Measurements from ENCODE around the gene TMEM26. TPM values are rescaled to one million over a fixed set of nuclear protein-coding genes. Genes with fewer than 3 reads are reported as not detected.

TMEM26 gene
- total and polyA plus RNA-seq, 2 of the 8 experiments (the other 6 are each of a cell fraction or from before 2014, with no cell fraction given): 1.6 to 2.8 TPM

- no peak for DNase-seq (ENCODE audit: low read depth in 1 of 2, low spot score in 2 of 2)
- H2BK12ac ChIP-seq (ENCODE audit: low read depth, low read length): no peak overlapping the region
- no peak overlapping the region for H4K5ac ChIP-seq (ENCODE audit: insufficient read length, low read depth, low read length)
- H3K9ac ChIP-seq (replicated peaks in 1 of 4; ENCODE audit: extremely low read depth in 1 of 4, low read depth in 3 of 4, low read length in 3 of 4): no peak overlapping the region
- H3K4me1 ChIP-seq (replicated peaks in 1 of 4; ENCODE audit: control insufficient read depth in 3 of 4, insufficient read depth in 4 of 4, low read length in 3 of 4): no peaks in the 10 kb centered on the region
- no peak overlapping the region for H4K8ac ChIP-seq (ENCODE audit: extremely low read depth, insufficient read depth, low read length)
- H3K4me3 ChIP-seq (ENCODE audit: extremely low read depth in 1 of 4, insufficient read depth in 2 of 4, low read depth in 3 of 4, low read length in 4 of 4): no peak overlapping the region
- no peak overlapping the region for H2BK5ac ChIP-seq (ENCODE audit: low read depth, low read length)
- no peaks in the 10 kb centered on the region for H3K23me2 ChIP-seq (ENCODE audit: low read depth, low read length)
- H3K23ac ChIP-seq (ENCODE audit: insufficient read length): no peak overlapping the region
- no peak overlapping the region for H3K56ac ChIP-seq (replicated peaks; ENCODE audit: insufficient read length, low read depth, low read length)
- no peak overlapping the region for H2BK120ac ChIP-seq (replicated peaks; ENCODE audit: low read depth, low read length)
- H2BK15ac ChIP-seq (ENCODE audit: low read length): no peak overlapping the region
- no peak overlapping the region for H3K18ac ChIP-seq (ENCODE audit: extremely low read depth, low read length)
- H2BK20ac ChIP-seq (ENCODE audit: low read length): no peak overlapping the region
- H4K20me1 ChIP-seq (replicated peaks in 1 of 2; ENCODE audit: control insufficient read depth in 1 of 2, insufficient read depth in 2 of 2, low read length in 2 of 2): no peaks in the 10 kb centered on the region
- no peak overlapping the region for H4K91ac ChIP-seq (replicated peaks; ENCODE audit: insufficient read length, low read length)
- no peak for FAIRE-seq
- H3K27me3 ChIP-seq (replicated peaks in 1 of 4; ENCODE audit: control insufficient read depth in 3 of 4, extremely low read depth in 1 of 4, insufficient read depth in 3 of 4, low read length in 3 of 4): no peaks in the 10 kb centered on the region
- H2AFZ ChIP-seq (ENCODE audit: low read length): no peak overlapping the region
- no peaks in the 10 kb centered on the region for H3K79me1 ChIP-seq (ENCODE audit: low read depth, low read length)
- H2AK5ac ChIP-seq (ENCODE audit: low read depth, low read length): no peak overlapping the region
- CTCF ChIA-PET (ENCODE audit: partially characterized antibody): no interaction called here
- H3K14ac ChIP-seq (ENCODE audit: insufficient read length): no peak overlapping the region
- no peak overlapping the region for H3K4me2 ChIP-seq (ENCODE audit: insufficient read depth in 1 of 2, low read depth in 2 of 2, low read length in 2 of 2)
- no peak overlapping the region for H3K4ac ChIP-seq (replicated peaks; ENCODE audit: insufficient read length, low read depth, low read length)
- no peak overlapping the region for H3K27ac ChIP-seq (ENCODE audit: low read depth, low read length)
- POLR2A ChIA-PET (ENCODE audit: partially characterized antibody): no interaction called here
- no peaks in the 10 kb centered on the region for H3K36me3 ChIP-seq (ENCODE audit: control insufficient read depth in 2 of 4, insufficient read depth in 4 of 4, low read length in 3 of 4)
- no peaks in the 10 kb centered on the region for H3K79me2 ChIP-seq (ENCODE audit: control insufficient read depth in 1 of 2, insufficient read depth in 2 of 2, low read length in 2 of 2)
- H3K9me3 ChIP-seq (ENCODE audit: insufficient read depth in 2 of 2, low read depth in 1 of 2, low read length in 1 of 2): no peaks in the 10 kb centered on the region
- WGBS, 2 experiments (ENCODE audit: extremely low coverage in 1 of 2, insufficient coverage in 1 of 2, insufficient read length in 1 of 2, insufficient replicate concordance in 2 of 2, low coverage in 1 of 2, low lambda C conversion rate in 2 of 2, missing lambda C conversion rate in 1 of 2): 86% methylated on average over 3 of the region's 3 CpGs; no CpG with 5 or more reads in 1 of the 2 experiments
- TF ChIP-seq MAX (IDR thresholded peaks at IDR 0.05): no peak
- TF ChIP-seq SP1 (IDR thresholded peaks at IDR 0.05; ENCODE audit: low read depth, low read length): no peak
- TF ChIP-seq SAP30 (IDR thresholded peaks at IDR 0.05; ENCODE audit: insufficient read depth, insufficient replicate concordance, low read length): no peak
- no peak for TF ChIP-seq SIX5 (IDR thresholded peaks at IDR 0.05; ENCODE audit: low read depth, low read length)
- no peak for TF ChIP-seq CBX5 (IDR thresholded peaks at IDR 0.05; ENCODE audit: low read depth, low read length)
- no peak for TF ChIP-seq TBP (IDR thresholded peaks at IDR 0.05; ENCODE audit: low read depth, low read length)
Measured at GRCh38 chr10:61391281-61391680, 61.9 kb downstream of the TMEM26 start.
